K562 (cell line): Measurements from ENCODE around the gene GLIS2. TPM values are rescaled to one million over a fixed set of nuclear protein-coding genes. Genes with fewer than 3 reads are reported as not detected.

Experiments used
- EP300 ChIP-seq: IDR thresholded peaks from 2 replicates; pipeline ENCODE4 v1.6.1; 2012; ENCODE audit warnings: low read length, improper control_type of control experiment
- FUS ChIP-seq: fragments of 200-400 bp; formaldehyde crosslinking; optimal IDR thresholded peaks from 2 replicates; pipeline ENCODE3; 2017; ENCODE audit warnings: low read depth, low read length
- MYBL2 ChIP-seq, 2 experiments: fragments of 450-650 bp in 1 of 2; sonication (generic) in 1 of 2; formaldehyde crosslinking in 1 of 2; IDR thresholded peaks; 2 replicates each; pipeline versions ENCODE4 v1.6.1 to v1.8.1; 2017 to 2022; ENCODE audit warnings: borderline replicate concordance in 1 of 2, inconsistent platforms in 1 of 2, low read depth in 1 of 2, mild to moderate bottlenecking in 1 of 2, missing genetic modification reagents in 1 of 2, moderate library complexity in 1 of 2
- NFYB ChIP-seq: IDR thresholded peaks from 2 replicates; pipeline ENCODE4 v1.6.1; 2011; ENCODE audit warnings: mild to moderate bottlenecking, moderate library complexity; ENCODE audit not compliant: insufficient read length; ENCODE audit errors: extremely low read depth
- PTTG1 ChIP-seq: fragments of 450-650 bp; IDR thresholded peaks from 2 replicates; pipeline ENCODE4 v1.6.1; 2016; ENCODE audit warnings: low read depth, mild to moderate bottlenecking, missing genetic modification characterization, missing compliant biosample characterization
- SMARCA5 ChIP-seq: fragments of 450-650 bp; IDR thresholded peaks from 2 replicates; pipeline ENCODE4 v1.6.1; 2016
- ZNF668 ChIP-seq: fragments of 250-450 bp; sonication (Bioruptor Pico); IDR thresholded peaks from 2 replicates; pipeline ENCODE4 v1.8.0; 2022; ENCODE audit warnings: mild to moderate bottlenecking, inconsistent platforms
- polyA plus RNA-seq, 8 experiments: library from polyadenylated mRNA; depleted of rRNA in 4 of 8; stranded (reverse) in 5 of 8; unstranded in 3 of 8; fragments of >200 nt; fragmentation: Nextera tagmentation in 2 of 8; fragmentation: Illumina TruSeq in 1 of 8; extraction: Ambion mirVana in 2 of 8; extraction: Trizol in 1 of 8; gene quantifications; 2 replicates each; pipeline versions ENCODE4 v1.2.1 to v1.2.3, GENCODE V29; 2011 to 2014; ENCODE audit warnings: inconsistent platforms in 1 of 8, missing spikeins in 1 of 8
- total RNA-seq, 7 experiments: library from RNA; depleted of rRNA in 6 of 7; stranded (reverse); fragments of >200 nt in 6 of 7; fragmentation: Illumina TruSeq in 2 of 7; extraction: Trizol in 2 of 7; gene quantifications; 2 replicates each; pipeline versions ENCODE4 v1.2.1 to v1.2.3, GENCODE V29; 2011 to 2021; ENCODE audit warnings: low replicate concordance in 1 of 7
- TF ChIP-seq, protein P1 (sequence below): IDR thresholded peaks from 3 replicates; pipeline ENCODE4 v1.6.1; 2011; ENCODE audit warnings: borderline replicate concordance, mild to moderate bottlenecking; ENCODE audit not compliant: insufficient read length, insufficient read depth
- TF ChIP-seq, protein P2 (sequence below): fragments of 250-450 bp; sonication (Bioruptor Pico); IDR thresholded peaks from 2 replicates; pipeline ENCODE4 v1.5.0; 2021; ENCODE audit warnings: mild to moderate bottlenecking, borderline replicate concordance

The GLIS2 gene
- total and polyA plus RNA-seq, 9 of the 15 experiments (the other 6 are each of a cell fraction or from before 2014, with no cell fraction given): 0.10 to 9.0 (median 0.57) TPM

- TF ChIP-seq EP300 (no peak), PTTG1 (tag) (no peak), ZNF668 (CRISPR knock-in tag) (no peak), FUS (no peak), NFYB (no peak), MYBL2 (IDR thresholded peaks at IDR 0.05; ENCODE audit: low read depth) (no peak), MYBL2 (CRISPR knock-in tag; IDR thresholded peaks at IDR 0.05; ENCODE audit: borderline replicate concordance) (no peak), SMARCA5 (peak; percentile 79)
- TF ChIP-seq, protein P1, sequence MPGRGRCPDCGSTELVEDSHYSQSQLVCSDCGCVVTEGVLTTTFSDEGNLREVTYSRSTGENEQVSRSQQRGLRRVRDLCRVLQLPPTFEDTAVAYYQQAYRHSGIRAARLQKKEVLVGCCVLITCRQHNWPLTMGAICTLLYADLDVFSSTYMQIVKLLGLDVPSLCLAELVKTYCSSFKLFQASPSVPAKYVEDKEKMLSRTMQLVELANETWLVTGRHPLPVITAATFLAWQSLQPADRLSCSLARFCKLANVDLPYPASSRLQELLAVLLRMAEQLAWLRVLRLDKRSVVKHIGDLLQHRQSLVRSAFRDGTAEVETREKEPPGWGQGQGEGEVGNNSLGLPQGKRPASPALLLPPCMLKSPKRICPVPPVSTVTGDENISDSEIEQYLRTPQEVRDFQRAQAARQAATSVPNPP: no peak
- TF ChIP-seq, protein P2, sequence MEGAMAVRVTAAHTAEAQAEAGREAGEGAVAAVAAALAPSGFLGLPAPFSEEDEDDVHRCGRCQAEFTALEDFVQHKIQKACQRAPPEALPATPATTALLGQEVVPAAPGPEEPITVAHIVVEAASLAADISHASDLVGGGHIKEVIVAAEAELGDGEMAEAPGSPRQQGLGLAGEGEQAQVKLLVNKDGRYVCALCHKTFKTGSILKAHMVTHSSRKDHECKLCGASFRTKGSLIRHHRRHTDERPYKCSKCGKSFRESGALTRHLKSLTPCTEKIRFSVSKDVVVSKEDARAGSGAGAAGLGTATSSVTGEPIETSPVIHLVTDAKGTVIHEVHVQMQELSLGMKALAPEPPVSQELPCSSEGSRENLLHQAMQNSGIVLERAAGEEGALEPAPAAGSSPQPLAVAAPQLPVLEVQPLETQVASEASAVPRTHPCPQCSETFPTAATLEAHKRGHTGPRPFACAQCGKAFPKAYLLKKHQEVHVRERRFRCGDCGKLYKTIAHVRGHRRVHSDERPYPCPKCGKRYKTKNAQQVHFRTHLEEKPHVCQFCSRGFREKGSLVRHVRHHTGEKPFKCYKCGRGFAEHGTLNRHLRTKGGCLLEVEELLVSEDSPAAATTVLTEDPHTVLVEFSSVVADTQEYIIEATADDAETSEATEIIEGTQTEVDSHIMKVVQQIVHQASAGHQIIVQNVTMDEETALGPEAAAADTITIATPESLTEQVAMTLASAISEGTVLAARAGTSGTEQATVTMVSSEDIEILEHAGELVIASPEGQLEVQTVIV (CRISPR knock-in tag): peak; percentile 84
Observed at GRCh38 chr16:4271176-4272113, 44.4 kb upstream of the GLIS2 start (continued).
